Endometrial microvascular endothelial cells (primary cell): ENCODE data around the gene SHOX. TPM values are rescaled to one million over a fixed set of nuclear protein-coding genes. Genes with fewer than 3 reads are reported as not detected.
"Not testable (repeated sequence)": the region's sequence is repeated elsewhere in the genome, so short reads cannot be mapped to it uniquely, and the experiment has no call there.

Source experiments
- in situ Hi-C: cut with HindIII; loops from 2 replicates; pipeline ENCODE4 v1.10.0; 2017; ENCODE audit warnings: low sequenced_read_pairs, low pct_unique_long_range_greater_than_20kb; ENCODE audit errors: inconsistent ontology term
- total RNA-seq: library from RNA; depleted of rRNA; stranded (reverse); fragments of >200 nt; gene quantifications from one replicate; pipeline ENCODE4 v1.2.3, GENCODE V29; 2015; ENCODE audit errors: inconsistent ontology term

SHOX gene
- total RNA-seq, 1 donor from 2014 or later, result not detected

- in situ Hi-C loops, result no loop called here
Observed at GRCh38 chrX:650811-651210, 20.2 kb downstream of the SHOX start.

DNA sequence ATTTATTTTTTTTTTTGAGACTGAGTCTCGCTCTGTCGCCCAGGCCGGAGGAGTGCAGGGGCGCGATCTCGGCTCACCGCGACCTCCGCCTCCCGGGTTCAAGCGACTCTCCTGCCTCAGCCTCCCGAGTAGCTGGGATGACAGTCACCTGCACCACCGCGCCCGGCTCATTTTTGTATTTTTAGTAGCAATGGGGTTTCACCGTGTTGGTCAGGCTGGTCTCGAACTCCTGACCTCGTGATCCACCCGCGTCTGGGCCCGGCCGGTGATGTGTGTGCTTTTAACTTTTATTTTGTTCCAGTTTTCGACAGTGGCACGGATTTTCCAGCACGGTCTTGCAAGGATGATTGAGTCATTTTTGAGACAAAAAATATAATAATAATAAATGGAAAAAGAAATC is 21.3 kb downstream of the SHOX start:
- in situ Hi-C loops, result not testable (repeated sequence)

- in situ Hi-C loops, result no loop called here
Observed at GRCh38 chrX:652341-652741, 21.8 kb downstream of the SHOX start.

DNA sequence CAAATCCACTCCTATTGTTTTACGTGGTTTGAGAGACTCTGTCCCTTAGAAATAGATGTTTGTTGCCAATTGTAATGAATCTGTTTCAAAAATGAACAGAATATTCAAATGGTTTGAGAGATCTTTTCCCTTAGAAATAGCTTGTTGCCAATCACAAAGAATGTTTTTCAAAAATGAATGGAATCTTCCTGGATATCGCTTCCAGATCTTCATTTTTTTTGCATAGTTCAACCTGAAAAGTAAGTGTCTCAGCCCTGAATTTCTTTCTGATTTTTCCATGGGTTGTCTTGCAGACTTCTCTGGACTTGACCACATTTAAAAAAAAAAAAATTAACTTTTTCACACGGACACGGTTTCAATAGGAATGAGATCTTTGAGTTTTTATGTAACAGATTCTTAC is 22.7 kb downstream of the SHOX start:
- in situ Hi-C loops, result no loop called here

GRCh38 chrX:661154-661553 is 30.6 kb downstream of the SHOX start:
- in situ Hi-C loops, result no loop called here

DNA sequence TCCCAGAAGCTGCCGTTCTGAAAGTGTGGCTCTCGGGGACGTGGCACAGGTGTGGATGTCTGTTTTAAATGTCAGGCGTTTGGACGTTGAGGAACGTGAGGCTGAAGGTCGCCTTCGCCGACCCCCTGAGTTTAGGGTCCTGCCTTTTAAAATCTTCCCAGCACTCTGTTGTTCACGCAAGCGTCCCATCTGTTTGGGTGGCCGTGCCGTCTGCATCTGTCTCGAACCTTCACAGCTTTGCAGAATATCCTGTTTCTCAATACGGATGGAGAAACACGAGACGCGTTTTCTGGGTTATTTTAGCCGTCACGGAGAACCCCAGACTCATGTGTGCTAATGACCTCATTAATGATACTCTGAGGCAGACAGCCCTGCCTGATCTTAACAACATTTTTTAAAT is 31.5 kb downstream of the SHOX start:
- in situ Hi-C loops, result no loop called here

- in situ Hi-C loops, result no loop called here
Observed at GRCh38 chrX:663841-664240, 33.2 kb downstream of the SHOX start.

- in situ Hi-C loops, result no loop called here
Observed at GRCh38 chrX:666762-667720, 36.5 kb downstream of the SHOX start.

- in situ Hi-C loops, result no loop called here
Observed at GRCh38 chrX:670645-671044, 40.1 kb downstream of the SHOX start.

- in situ Hi-C loops, result no loop called here
Observed at GRCh38 chrX:672931-673330, 42.3 kb downstream of the SHOX start.

GRCh38 chrX:675279-675954 is 44.8 kb downstream of the SHOX start:
- in situ Hi-C loops, result no loop called here

DNA sequence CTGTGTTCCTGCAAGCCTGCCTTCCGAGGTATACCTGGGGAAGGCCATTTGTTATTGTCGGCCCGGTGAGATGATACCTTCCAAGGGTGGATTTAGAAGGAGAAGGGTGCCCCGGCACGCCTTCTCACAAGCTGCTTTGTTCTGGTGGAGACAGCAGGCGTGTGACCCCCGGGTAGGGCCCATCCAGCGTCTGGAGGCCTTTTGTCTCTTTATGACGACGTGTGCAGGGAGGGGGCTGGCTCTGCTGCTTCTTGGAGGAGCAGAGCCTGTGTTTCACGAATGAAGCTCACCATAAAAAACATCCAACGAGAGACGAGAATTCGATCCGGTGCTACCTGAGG is 45.3 kb downstream of the SHOX start:
- in situ Hi-C loops, result no loop called here

DNA sequence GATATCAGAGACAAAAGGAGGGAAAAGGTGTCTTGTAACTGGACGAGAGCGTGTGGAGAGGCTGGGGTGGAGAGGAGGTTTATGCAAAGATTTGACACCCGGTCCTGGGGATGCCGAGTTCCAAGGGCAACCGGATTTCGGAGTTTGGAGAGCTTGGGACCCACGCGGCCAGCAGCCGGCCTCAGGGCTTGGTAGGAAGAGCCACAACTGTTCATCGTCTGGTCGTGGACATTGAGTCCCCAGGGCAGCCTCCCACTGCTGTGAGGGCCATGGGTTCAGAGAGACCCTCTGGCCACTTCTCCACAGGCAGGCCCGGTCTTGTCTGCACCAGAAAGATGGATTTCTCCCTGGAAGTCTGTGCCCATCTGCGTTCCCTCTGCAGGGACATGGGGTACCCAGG is 46.8 kb downstream of the SHOX start:
- in situ Hi-C loops, result no loop called here

GRCh38 chrX:679291-679979 is 48.8 kb downstream of the SHOX start:
- in situ Hi-C loops, result no loop called here

- in situ Hi-C loops, result no loop called here
Observed at GRCh38 chrX:680062-680461, 49.5 kb downstream of the SHOX start.

GRCh38 chrX:681989-682388 is 51.4 kb downstream of the SHOX start:
- in situ Hi-C loops, result no loop called here

GRCh38 chrX:682892-683291 is 52.3 kb downstream of the SHOX start:
- in situ Hi-C loops, result no loop called here

- in situ Hi-C loops, result no loop called here
Observed at GRCh38 chrX:683576-683975, 53.0 kb downstream of the SHOX start.

GRCh38 chrX:685120-686032 is 54.8 kb downstream of the SHOX start:
- in situ Hi-C loops, result no loop called here
